DMS114 treated with DMSO at 0.1 percent for 48 hours (cell line): ENCODE results near the gene EIF4E1B.

Experiments
- DNase-seq: peaks from one replicate; lab custom pipeline; 2025; ENCODE audit not compliant: unreplicated experiment; lab: John Stamatoyannopoulos, UW

EIF4E1B gene

GRCh38 chr5:176644878-176645670, 14.6 kb downstream of the EIF4E1B start:
- no peak for DNase-seq

- DNase-seq, result no peak
Measured at GRCh38 chr5:176646049-176646706, 15.7 kb downstream of the EIF4E1B start.

GRCh38 chr5:176646707-176647029, 16.2 kb downstream of the EIF4E1B start:
- DNase-seq, result no peak

GRCh38 chr5:176647030-176647842, 16.8 kb downstream of the EIF4E1B start, which contains the start of gene TSPAN17:
Gene TSPAN17, plus strand, starts transcription at chr5:176647484. Its CDS starts 132 bp downstream, at chr5:176647616.
- peak; percentile 96 for DNase-seq

- no peak for DNase-seq
Measured at GRCh38 chr5:176647843-176648473, 17.5 kb downstream of the EIF4E1B start.

GRCh38 chr5:176648474-176649194, 18.2 kb downstream of the EIF4E1B start:
- no peak for DNase-seq

- DNase-seq, result no peak
Measured at GRCh38 chr5:176650354-176650884, 19.9 kb downstream of the EIF4E1B start.

GRCh38 chr5:176651472-176651980, 21.1 kb downstream of the EIF4E1B start:
- no peak for DNase-seq

- DNase-seq, result no peak
Measured at GRCh38 chr5:176652136-176652535, 21.7 kb downstream of the EIF4E1B start.

- no peak for DNase-seq
Measured at GRCh38 chr5:176653401-176654385, 23.2 kb downstream of the EIF4E1B start.

GRCh38 chr5:176654856-176655255, 24.4 kb downstream of the EIF4E1B start:
- no peak for DNase-seq

GRCh38 chr5:176656467-176656990, 26.1 kb downstream of the EIF4E1B start:
- no peak for DNase-seq

- peak; percentile 55 for DNase-seq
Measured at GRCh38 chr5:176658007-176658599, 27.6 kb downstream of the EIF4E1B start.

GRCh38 chr5:176658817-176659511, 28.5 kb downstream of the EIF4E1B start:
- no peak for DNase-seq

GRCh38 chr5:176659512-176659839, 29.0 kb downstream of the EIF4E1B start:
- no peak for DNase-seq

GRCh38 chr5:176659860-176660461, 29.5 kb downstream of the EIF4E1B start:
- no peak for DNase-seq

GRCh38 chr5:176660530-176660859, 30.0 kb downstream of the EIF4E1B start:
- DNase-seq, result no peak
